OCI-LY1 (cell line): ENCODE measurements around the gene MSI1.

ENCODE experiments used
- H2AFZ ChIP-seq: fragments of 200-600 bp; sonication (generic), shearing (Covaris generic); 2 replicates; pipeline ENCODE4 v1.6.0; 2014; ENCODE audit warnings: antibody characterized with exemption, mild to moderate bottlenecking, low read length
- H3F3A ChIP-seq: fragments of 200-600 bp; sonication (generic), shearing (Covaris generic); 2 replicates; pipeline ENCODE4 v1.6.0; 2014; ENCODE audit warnings: mild to moderate bottlenecking, antibody characterized with exemption, low read length, moderate library complexity; ENCODE audit not compliant: insufficient read depth
- H3K27ac ChIP-seq: fragments of 200-600 bp; sonication (generic); 2 replicates; pipeline ENCODE4 v1.5.1; 2014; ENCODE audit warnings: low read length, mixed run types, mild to moderate bottlenecking, low read depth; ENCODE audit not compliant: poor library complexity, severe bottlenecking
- H3K27me3 ChIP-seq: fragments of 200-600 bp; sonication (generic); 2 replicates; pipeline ENCODE4 v1.6.0; 2014; ENCODE audit warnings: antibody characterized with exemption, mild to moderate bottlenecking, low read length, moderate library complexity; ENCODE audit not compliant: insufficient read depth
- H3K36me3 ChIP-seq: fragments of 200-600 bp; sonication (generic); 2 replicates; pipeline ENCODE4 v1.6.1; 2014; ENCODE audit warnings: mild to moderate bottlenecking, antibody characterized with exemption, low read length, moderate library complexity, mixed read lengths; ENCODE audit not compliant: insufficient read depth
- H3K4me1 ChIP-seq: fragments of 200-600 bp; sonication (generic); 2 replicates; pipeline ENCODE4 v1.5.1; 2014; ENCODE audit warnings: mild to moderate bottlenecking, low read length, moderate library complexity; ENCODE audit not compliant: insufficient read depth, severe bottlenecking
- H3K4me2 ChIP-seq: fragments of 200-600 bp; sonication (generic), shearing (Covaris generic); 2 replicates; pipeline ENCODE4 v1.6.1; 2014; ENCODE audit warnings: low read length
- H3K4me3 ChIP-seq: fragments of 200-600 bp; sonication (generic); 2 replicates; pipeline ENCODE4 v1.5.1; 2014; ENCODE audit warnings: low read length, low read depth, mild to moderate bottlenecking, mixed read lengths; ENCODE audit not compliant: poor library complexity, severe bottlenecking
- H3K79me2 ChIP-seq: fragments of 200-600 bp; shearing (Covaris generic); 2 replicates; pipeline ENCODE4 v1.6.1; 2016; ENCODE audit warnings: mixed run types, low read length, mixed read lengths; ENCODE audit not compliant: insufficient read depth
- H3K9ac ChIP-seq: fragments of 200-600 bp; sonication (generic), shearing (Covaris generic); 2 replicates; pipeline ENCODE4 v1.6.1; 2014; ENCODE audit warnings: mild to moderate bottlenecking, low read length, mixed read lengths
- H3K9me2 ChIP-seq: fragments of 200-600 bp; sonication (generic), shearing (Covaris generic); 2 replicates; pipeline ENCODE4 v1.6.1; 2014; ENCODE audit warnings: low read depth, mild to moderate bottlenecking, low read length, mixed read lengths
- H3K9me3 ChIP-seq: fragments of 200-600 bp; shearing (Covaris generic); 2 replicates; pipeline ENCODE4 v1.6.1; 2014; ENCODE audit warnings: low read length, mixed read lengths
- H4K20me1 ChIP-seq: fragments of 200-600 bp; sonication (generic), shearing (Covaris generic); 2 replicates; pipeline ENCODE4 v1.6.0; 2016; ENCODE audit warnings: mild to moderate bottlenecking, low read length; ENCODE audit not compliant: insufficient read depth
- CTCF ChIP-seq: fragments of 200-600 bp; sonication (generic), shearing (Covaris generic); IDR thresholded peaks from 2 replicates; pipeline ENCODE4 v1.5.1; 2017; ENCODE audit warnings: mild to moderate bottlenecking, antibody characterized with exemption, low read length, moderate library complexity, mixed read lengths
- EZH2 ChIP-seq: fragments of 200-600 bp; sonication (generic), shearing (Covaris generic); IDR thresholded peaks from 2 replicates; pipeline ENCODE4 v1.8.0; 2017; ENCODE audit warnings: borderline replicate concordance, mixed run types, mild to moderate bottlenecking, antibody characterized with exemption, low read length, moderate library complexity, mixed read lengths

MSI1 gene

DNA sequence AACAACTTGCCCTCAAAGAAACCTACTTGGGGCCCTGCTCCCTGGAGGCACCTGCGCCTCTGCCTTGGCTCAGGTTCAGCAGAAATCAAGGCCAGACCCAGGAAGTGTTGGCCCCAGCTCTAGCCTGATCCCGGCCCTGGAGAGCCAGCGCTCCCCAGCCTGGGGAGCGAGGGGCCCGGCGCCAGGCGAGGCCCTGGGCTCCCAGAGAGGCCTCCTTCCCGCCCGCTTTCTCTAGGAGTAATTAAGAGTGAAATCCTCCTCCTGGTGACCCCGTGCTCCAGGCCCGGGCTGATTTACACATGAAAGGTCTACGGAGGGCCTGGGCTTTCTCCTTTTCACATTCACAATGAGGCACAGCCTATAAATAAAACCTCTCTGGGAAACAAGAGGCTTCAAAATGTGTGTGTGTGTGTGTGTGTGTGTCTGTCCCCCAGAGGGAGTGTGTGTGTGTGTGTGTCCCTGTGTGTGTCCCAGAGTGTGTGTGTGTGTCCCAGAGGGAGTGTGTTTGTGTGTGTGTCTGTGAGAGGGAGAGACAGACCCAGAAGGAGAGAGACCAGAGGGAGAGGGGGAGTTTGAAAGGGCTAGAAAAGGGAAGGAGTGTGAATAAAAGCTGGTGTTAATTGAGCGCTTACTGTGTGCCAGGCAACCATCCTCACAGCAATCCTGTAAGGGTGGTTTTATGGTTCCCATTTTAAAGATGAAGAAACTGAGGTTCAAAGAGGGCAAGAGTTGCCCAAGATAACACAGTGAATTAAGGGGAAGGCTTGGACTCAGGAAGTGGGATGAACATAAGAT is 45.1 kb upstream of the MSI1 start:
- Histone ChIP-seq H3K27ac (no peak overlapping the region), H3K4me2 (no peak overlapping the region), H3K9me2 (no peaks in the 10 kb centered on the region), H3K4me3 (no peak overlapping the region), H3K27me3 (no peaks in the 10 kb centered on the region), H3K79me2 (no peaks in the 10 kb centered on the region), H2AFZ (no peak overlapping the region), H3K9me3 (no peaks in the 10 kb centered on the region), H4K20me1 (no peaks in the 10 kb centered on the region), H3K36me3 (no peaks in the 10 kb centered on the region), H3F3A (no peaks in the 10 kb centered on the region), H3K4me1 (no peaks in the 10 kb centered on the region), H3K9ac (no peak overlapping the region)
- TF ChIP-seq CTCF (no peak), EZH2 (no peak)

DNA sequence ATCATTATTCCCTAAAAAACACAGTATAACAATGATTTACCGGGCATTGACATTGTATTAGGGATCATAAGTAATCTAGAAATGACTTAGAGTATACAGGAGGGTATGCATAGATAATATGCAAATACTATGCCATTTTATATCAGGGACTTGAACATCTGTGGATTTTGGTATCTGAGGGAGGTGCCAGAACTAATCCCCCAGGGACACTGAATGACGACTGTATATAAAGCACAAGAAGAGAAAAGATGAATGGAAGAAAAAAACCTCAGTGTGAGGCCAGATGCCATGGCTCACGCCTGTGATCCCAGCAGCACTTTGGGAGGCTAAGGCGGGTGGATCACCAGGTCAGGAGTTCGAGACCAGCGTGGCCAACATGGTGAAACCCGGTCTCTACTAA is 43.5 kb upstream of the MSI1 start:
- Histone ChIP-seq H3K4me3 (no peak overlapping the region), H4K20me1 (no peaks in the 10 kb centered on the region), H3K4me2 (no peak overlapping the region), H2AFZ (no peak overlapping the region), H3K9me3 (no peaks in the 10 kb centered on the region), H3K27me3 (no peaks in the 10 kb centered on the region), H3K9me2 (no peaks in the 10 kb centered on the region), H3F3A (no peaks in the 10 kb centered on the region), H3K4me1 (no peaks in the 10 kb centered on the region), H3K27ac (no peak overlapping the region), H3K9ac (no peak overlapping the region), H3K79me2 (no peaks in the 10 kb centered on the region), H3K36me3 (no peaks in the 10 kb centered on the region)
- TF ChIP-seq EZH2: no peak
- TF ChIP-seq CTCF: no peak

DNA sequence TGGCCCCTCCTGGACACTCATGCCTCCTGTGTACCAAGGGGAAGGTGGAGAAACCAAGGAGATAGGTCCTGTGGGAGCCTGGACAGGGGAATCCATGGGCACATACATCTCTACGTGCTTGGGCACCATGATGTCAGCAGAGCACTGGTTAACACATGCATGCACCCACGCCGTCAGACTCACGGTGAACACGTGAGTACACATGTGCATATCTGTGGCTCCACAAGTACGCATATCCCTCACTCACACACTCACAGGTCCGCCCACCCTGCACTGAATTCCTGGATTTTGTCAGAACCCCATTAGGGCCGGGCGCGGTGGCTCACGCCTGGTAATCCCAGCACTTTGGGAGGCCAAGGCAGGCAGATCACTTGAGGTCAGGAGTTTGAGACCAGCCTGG is 39.8 kb upstream of the MSI1 start:
- Histone ChIP-seq H3K4me1 (no peaks in the 10 kb centered on the region), H3K36me3 (no peaks in the 10 kb centered on the region), H3K4me3 (no peak overlapping the region), H3K9ac (no peak overlapping the region), H2AFZ (no peak overlapping the region), H3K9me3 (no peaks in the 10 kb centered on the region), H4K20me1 (no peaks in the 10 kb centered on the region), H3K27me3 (no peaks in the 10 kb centered on the region), H3K9me2 (no peaks in the 10 kb centered on the region), H3K27ac (no peak overlapping the region), H3K79me2 (no peaks in the 10 kb centered on the region), H3F3A (no peaks in the 10 kb centered on the region), H3K4me2 (no peak overlapping the region)
- TF ChIP-seq CTCF (no peak), EZH2 (no peak)
